ENCODE data around the gene SEMA6B.
A peak's percentile ranks its signal among the peaks of the same experiment; 100 is the strongest.

The SEMA6B gene

GRCh38 chr19:4586691-4587090 is 27.2 kb upstream of the SEMA6B start:
- DNase-seq: no peak

- DNase-seq: no peak
Observed at GRCh38 chr19:4586245-4586644, 26.8 kb upstream of the SEMA6B start.

GRCh38 chr19:4585556-4585955 is 26.1 kb upstream of the SEMA6B start:
- no peak for DNase-seq

- peak; percentile 27 to 57 for DNase-seq
Observed at GRCh38 chr19:4584670-4585460, 25.4 kb upstream of the SEMA6B start.

GRCh38 chr19:4583961-4584669 is 24.6 kb upstream of the SEMA6B start:
- peak; percentile 16 to 30 for DNase-seq

GRCh38 chr19:4582980-4583842 is 23.7 kb upstream of the SEMA6B start:
- no peak for DNase-seq

- peak; percentile 44 to 46 for DNase-seq
Observed at GRCh38 chr19:4581666-4582553, 22.4 kb upstream of the SEMA6B start.

- DNase-seq: no peak
Observed at GRCh38 chr19:4580961-4581665, 21.6 kb upstream of the SEMA6B start.

- no peak for DNase-seq
Observed at GRCh38 chr19:4580021-4580901, 20.8 kb upstream of the SEMA6B start.

- no peak for DNase-seq
Observed at GRCh38 chr19:4579389-4579788, 19.9 kb upstream of the SEMA6B start.

- no peak for DNase-seq
Observed at GRCh38 chr19:4578552-4579248, 19.2 kb upstream of the SEMA6B start.

- no peak for DNase-seq
Observed at GRCh38 chr19:4577020-4577782, 17.7 kb upstream of the SEMA6B start.

GRCh38 chr19:4576016-4576933 is 16.8 kb upstream of the SEMA6B start:
- DNase-seq: peak; percentile 45 to 54

GRCh38 chr19:4575267-4576015 is 16.0 kb upstream of the SEMA6B start:
- no peak for DNase-seq

- DNase-seq: no peak
Observed at GRCh38 chr19:4573682-4574081, 14.2 kb upstream of the SEMA6B start.

- DNase-seq: no peak
Observed at GRCh38 chr19:4571305-4571917, 11.9 kb upstream of the SEMA6B start.

- no peak for DNase-seq
Observed at GRCh38 chr19:4570916-4571304, 11.4 kb upstream of the SEMA6B start.
